GM23248 (cell line): Measurements from ENCODE around the gene MAG.

Source experiments
- EZH2 ChIP-seq: fragments of 200-600 bp; sonication (generic); IDR thresholded peaks from 2 replicates; pipeline ENCODE4 v1.6.1; 2018; ENCODE audit warnings: antibody characterized with exemption, mild to moderate bottlenecking; ENCODE audit not compliant: insufficient read depth, poor library complexity, severe bottlenecking
- EZH2phosphoT487 ChIP-seq: fragments of 200-600 bp; sonication (generic); IDR thresholded peaks from 2 replicates; pipeline ENCODE4 v1.6.1; 2018; ENCODE audit warnings: antibody characterized with exemption, moderate library complexity, mild to moderate bottlenecking, low read depth; ENCODE audit not compliant: insufficient read depth

DNA sequence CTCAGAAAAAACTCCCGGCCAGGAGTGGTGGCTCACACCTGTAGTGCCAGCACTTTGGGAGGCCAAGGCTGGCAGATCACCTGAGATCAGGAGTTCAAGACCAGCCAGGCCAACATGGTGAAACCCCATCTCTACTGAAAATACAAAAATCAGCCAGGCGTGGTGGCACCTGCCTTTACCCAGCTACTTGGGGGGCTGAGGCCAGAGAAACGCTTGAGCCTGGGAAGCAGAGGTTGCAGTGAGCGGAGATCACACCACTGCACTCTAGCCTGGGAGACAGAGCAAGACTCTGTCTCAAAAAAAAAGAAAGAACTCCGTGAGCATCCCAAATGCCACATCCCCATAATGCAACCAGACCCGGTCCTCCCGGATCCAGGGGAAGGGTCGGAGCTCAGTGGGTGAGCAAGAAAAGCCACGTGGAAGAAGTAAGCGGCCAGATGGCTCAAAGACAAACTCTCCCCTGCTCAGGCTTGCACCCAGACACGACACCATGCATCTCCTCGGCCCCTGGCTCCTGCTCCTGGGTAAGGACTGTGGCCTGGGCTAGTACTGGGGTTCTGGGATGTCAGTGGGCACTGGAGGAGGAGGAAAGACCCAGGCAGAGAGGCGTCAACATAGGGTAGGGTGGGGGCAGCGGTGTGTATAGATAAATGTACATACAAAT is 39.7 kb downstream of the MAG start:
- TF ChIP-seq EZH2 (no peak), EZH2phosphoT487 (no peak)
